IPS-18c (cell line): ENCODE measurements around the gene CYP2A13.
"Not testable (repeated sequence)": the region's sequence is repeated elsewhere in the genome, so short reads cannot be mapped to it uniquely, and the experiment has no call there.

ENCODE experiments used
- H3K4me3 ChIP-seq: 2 replicates; pipeline ENCODE4 v1.7.0; 2013; ENCODE audit warnings: low read depth, mild to moderate bottlenecking, low read length, moderate library complexity; ENCODE audit not compliant: insufficient read depth
- H3K9me3 ChIP-seq: one replicate; pipeline ENCODE4 v1.6.1; 2013; ENCODE audit warnings: mild to moderate bottlenecking, low read length, moderate library complexity; ENCODE audit not compliant: control insufficient read depth, insufficient read depth

CYP2A13 gene

DNA sequence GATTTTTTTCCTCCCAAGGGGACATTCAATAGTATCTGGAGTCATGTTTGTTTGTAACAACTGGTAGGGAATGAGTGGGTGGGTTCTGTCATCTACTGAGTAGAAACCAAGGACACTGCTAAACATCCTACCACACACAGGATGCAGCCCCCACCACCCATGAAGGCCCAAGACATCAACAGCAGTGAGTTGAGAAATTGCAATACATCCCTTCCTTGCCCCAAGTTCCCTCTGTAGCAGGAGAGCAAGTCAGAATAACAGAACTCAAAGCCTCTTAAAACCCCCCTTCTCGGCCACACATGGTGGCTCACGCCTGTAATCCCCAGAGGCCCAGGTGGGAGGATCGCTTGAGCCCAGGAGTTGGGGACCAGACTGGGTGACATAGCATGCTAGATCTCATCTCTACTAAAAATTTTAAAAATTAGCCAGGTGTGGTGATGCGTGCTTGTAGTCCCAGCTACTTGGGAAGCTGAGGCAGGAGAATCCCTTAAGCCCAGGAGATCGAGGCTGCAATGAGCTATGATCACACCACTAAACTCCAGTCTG, 23.6 kb downstream of the CYP2A13 start:
- peaks cover 8% of the 10 kb centered on the region for H3K9me3 ChIP-seq
- H3K4me3 ChIP-seq, result no peak overlapping the region

DNA sequence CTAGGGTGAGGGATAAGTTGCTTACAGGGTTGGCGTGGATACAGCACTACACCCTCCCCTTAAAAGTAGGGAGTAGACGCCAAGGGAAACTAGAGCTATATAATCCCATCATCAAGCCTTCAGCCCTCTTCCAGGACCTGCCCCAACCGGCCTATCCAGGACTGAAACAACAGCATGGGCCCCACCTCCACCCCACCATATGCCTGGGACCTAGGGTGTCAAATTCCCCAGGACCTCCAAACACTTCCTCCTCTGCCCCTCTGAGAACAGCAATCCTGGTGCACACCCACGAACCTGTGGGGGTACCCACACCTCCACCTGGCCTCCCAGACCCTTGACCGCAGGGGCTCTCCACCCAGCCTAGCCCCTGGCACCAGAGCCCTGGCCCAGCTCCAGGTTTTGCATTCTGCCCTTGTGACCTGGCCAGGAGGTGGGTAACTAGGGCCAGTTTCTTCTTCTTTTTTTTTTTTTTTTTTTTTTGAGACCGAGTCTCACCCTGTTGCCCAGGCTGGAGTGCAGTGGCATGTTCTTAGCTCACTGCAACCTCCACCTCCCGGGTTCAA, 24.6 kb downstream of the CYP2A13 start:
- H3K9me3 ChIP-seq, result peaks cover 8% of the 10 kb centered on the region
- H3K4me3 ChIP-seq, result no peak overlapping the region

GRCh38 chr19:41114132-41114531, 25.9 kb downstream of the CYP2A13 start, which contains the start of gene CYP2F1:
CYP2F1 (plus strand) TSS chr19:41114432; CDS start chr19:41116189, 1,757 bp downstream.
- no peak within 1 kb of the TSS for H3K4me3 ChIP-seq
- H3K9me3 ChIP-seq, result peaks cover 8% of the 10 kb centered on the region

GRCh38 chr19:41116261-41116660, 28.0 kb downstream of the CYP2A13 start:
- peaks cover 8% of the 10 kb centered on the region for H3K9me3 ChIP-seq
- H3K4me3 ChIP-seq, result no peak overlapping the region

- not testable (repeated sequence) for H3K9me3 ChIP-seq, H3K4me3 ChIP-seq
These were observed 33.0 kb downstream of the CYP2A13 start for GRCh38 chr19:41120929-41121911.

GRCh38 chr19:41122846-41123245, 34.6 kb downstream of the CYP2A13 start:
- H3K4me3 ChIP-seq, H3K9me3 ChIP-seq: not testable (repeated sequence)

DNA sequence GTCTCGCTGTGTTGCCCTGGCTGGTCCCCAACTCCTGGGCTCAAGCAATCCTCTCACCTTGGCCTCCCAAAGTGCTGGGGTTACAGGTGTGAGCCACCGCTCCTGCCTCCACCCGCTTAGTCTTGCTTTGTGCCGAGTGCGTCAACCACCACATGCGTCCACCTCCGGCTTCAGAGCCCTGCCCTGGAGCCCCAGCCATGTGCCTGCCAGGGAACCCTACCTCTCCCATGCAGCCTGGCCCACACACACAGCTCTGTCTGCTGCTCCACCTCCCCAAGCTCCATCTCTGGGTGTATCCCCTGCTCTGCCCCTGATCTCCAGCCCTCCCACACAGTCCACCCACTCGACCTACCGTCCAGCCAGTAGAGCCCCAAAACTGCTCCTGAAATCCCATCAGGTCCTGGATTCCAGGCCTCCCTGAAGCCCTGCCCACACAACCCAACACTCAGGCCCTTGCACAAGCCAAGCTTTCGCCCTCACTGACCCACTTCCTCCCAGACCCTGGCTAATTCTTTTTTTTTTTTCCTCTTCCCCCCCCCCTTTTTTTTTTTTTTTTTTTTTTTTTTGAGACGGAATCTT, 35.6 kb downstream of the CYP2A13 start:
- H3K9me3 ChIP-seq, result no peaks in the 10 kb centered on the region
- no peak overlapping the region for H3K4me3 ChIP-seq

- H3K4me3 ChIP-seq, H3K9me3 ChIP-seq: not testable (repeated sequence)
These were observed 38.5 kb downstream of the CYP2A13 start for GRCh38 chr19:41126765-41127203.

DNA sequence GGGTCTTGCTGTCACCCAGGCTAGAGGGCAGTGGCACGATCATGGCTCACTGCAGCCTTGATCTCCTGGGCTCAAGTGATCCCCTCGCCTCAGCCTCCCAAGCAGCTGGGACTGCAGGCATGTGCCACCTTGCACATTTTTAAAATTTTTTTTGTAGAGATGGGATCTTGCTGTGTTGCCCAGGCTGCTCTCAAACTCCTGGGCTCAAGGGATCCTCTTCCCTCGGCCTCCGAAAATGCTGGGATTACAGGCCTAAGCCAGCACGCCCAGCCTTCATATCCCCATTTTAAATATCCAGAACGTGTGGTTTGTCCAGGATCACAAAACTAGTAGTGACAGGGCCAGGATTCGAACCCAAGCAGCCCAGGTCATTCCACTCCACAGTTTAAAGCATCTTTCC, 39.1 kb downstream of the CYP2A13 start:
- not testable (repeated sequence) for H3K4me3 ChIP-seq, H3K9me3 ChIP-seq

DNA sequence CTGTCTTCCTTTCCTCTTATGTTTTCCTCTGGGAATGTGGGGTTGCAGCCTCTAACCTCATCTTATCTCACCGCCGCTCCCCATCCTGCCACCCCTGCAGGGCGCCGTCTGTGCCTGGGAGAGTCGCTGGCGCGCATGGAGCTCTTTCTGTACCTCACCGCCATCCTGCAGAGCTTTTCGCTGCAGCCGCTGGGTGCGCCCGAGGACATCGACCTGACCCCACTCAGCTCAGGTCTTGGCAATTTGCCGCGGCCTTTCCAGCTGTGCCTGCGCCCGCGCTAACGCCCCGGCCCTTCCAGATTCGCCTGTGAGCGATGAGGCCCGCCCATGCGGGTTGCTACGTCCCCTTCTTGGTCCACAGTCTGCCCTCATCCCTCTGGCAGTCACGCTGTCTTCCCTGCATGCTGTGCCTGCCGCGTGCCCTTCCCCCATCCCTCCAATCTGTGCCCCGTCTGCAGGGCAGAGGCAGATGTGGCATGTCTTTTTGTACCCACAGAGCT, 39.6 kb downstream of the CYP2A13 start:
- H3K4me3 ChIP-seq, H3K9me3 ChIP-seq: not testable (repeated sequence)

DNA sequence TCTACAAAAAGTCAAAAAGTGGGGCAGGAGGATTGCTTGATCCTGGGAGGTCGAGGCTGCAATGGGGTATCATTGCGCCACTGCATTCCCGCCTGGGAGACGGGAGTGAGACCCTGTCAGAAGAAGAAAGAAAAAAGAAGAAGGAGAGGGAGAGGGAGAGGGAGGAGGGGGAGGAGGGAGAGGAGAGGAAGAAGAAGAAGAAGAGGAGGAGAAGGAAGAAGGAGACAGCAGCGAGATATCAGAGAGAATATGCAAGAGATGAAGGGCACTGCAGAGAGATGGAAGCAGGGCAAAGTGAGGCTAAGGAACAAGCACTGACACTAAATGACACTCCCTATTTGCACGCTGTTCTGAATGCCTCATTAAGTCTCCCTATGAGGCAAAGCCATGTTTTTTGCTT, 40.4 kb downstream of the CYP2A13 start:
- Histone ChIP-seq H3K4me3 (no peak overlapping the region), H3K9me3 (no peaks in the 10 kb centered on the region)

GRCh38 chr19:41131186-41131585, 42.9 kb downstream of the CYP2A13 start:
- H3K9me3 ChIP-seq, result no peaks in the 10 kb centered on the region

GRCh38 chr19:41133260-41133659, 45.0 kb downstream of the CYP2A13 start:
- H3K9me3 ChIP-seq, result no peaks in the 10 kb centered on the region
- H3K4me3 ChIP-seq, result no peak overlapping the region

More at GRCh38 chr19:41131186-41131585, 42.9 kb downstream of the CYP2A13 start:
- H3K4me3 ChIP-seq, result no peak overlapping the region

GRCh38 chr19:41134616-41135015, 46.4 kb downstream of the CYP2A13 start:
- Histone ChIP-seq H3K4me3 (no peak overlapping the region), H3K9me3 (no peaks in the 10 kb centered on the region)

- peak overlapping the region; percentile 58; the same call in 1 of the 2 replicates for H3K4me3 ChIP-seq
- H3K9me3 ChIP-seq, result not testable (repeated sequence)
These were observed 47.4 kb downstream of the CYP2A13 start for GRCh38 chr19:41135390-41136384.

DNA sequence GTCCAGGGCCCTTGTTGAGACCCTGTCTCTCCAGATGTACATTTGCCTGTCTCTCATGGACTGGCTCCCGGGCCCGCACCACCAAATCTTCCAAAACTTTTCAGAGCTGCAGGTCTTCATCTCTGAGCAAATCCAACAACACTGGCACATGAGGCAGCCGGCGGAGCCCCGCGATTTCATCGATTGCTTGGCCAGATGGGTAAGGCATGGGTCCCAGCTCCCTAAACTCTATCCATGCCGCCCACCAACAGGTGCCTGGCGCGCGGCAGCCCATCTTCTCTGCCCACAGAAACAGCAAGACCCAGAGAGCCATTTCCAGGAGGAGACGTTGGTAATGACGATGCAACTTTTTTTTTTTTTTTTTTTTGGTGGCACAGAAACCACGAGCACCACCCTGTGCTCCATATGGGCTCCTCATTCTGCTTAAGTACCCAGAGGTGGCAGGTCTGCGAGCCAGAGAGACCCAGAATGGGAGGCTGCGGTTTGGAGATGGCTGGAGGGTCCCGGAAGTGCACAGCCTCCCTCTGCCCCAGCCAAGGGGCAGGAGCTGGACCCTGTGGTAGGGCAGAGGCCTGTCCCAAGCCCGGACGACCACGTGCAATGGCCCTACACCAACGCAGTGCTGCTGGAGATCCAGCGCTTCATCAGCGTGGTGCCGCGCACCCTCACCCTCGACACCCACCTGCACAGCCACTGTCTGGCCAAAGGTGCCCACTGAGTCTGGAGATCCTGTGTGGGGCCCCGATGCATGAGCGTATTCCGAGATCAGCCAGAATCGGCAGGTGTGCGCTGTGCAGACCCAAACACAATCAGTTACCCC, 48.6 kb downstream of the CYP2A13 start:
- Histone ChIP-seq H3K9me3 (no peaks in the 10 kb centered on the region), H3K4me3 (no peak overlapping the region)
